Heart right ventricle (tissue), 16 donors: ENCODE measurements around the gene ADSS2. TPM values are rescaled to one million over a fixed set of nuclear protein-coding genes. Genes with fewer than 3 reads are reported as not detected.

Source experiments
- ATAC-seq, 8 donors: fragments of 200-7000 bp; cut with Tn5 transposase; one replicate each; pipeline ENCODE4 v1.9.1; 2020; ENCODE audit warnings: mild to moderate bottlenecking in 8 of 8, moderate library complexity in 8 of 8, moderate number of reproducible peaks in 1 of 8
- DNase-seq, 2 donors: peaks; one replicate each; pipeline ENCODE4 v3.0.0-alpha.2; 2020
- H3K27ac ChIP-seq, 10 donors: fragments of 200-600 bp; sonication (generic) in 2 of 10; one replicate each; pipeline versions ENCODE4 v1.5.0 to v1.8.0; 2020 to 2022; ENCODE audit warnings: mild to moderate bottlenecking in 3 of 10
- H3K27me3 ChIP-seq, 7 donors: fragments of 200-600 bp; one replicate each; pipeline ENCODE4 v1.8.0; 2021 to 2022; ENCODE audit warnings: mild to moderate bottlenecking in 2 of 7
- H3K36me3 ChIP-seq, 9 donors: fragments of 200-600 bp; sonication (generic) in 1 of 9; one replicate each; pipeline versions ENCODE4 v1.5.0 to v1.8.0; 2020 to 2022; ENCODE audit warnings: mild to moderate bottlenecking in 2 of 9
- H3K4me1 ChIP-seq, 9 donors: fragments of 200-600 bp; sonication (generic) in 1 of 9; one replicate each; pipeline versions ENCODE4 v1.5.0 to v1.8.0; 2020 to 2022; ENCODE audit warnings: mild to moderate bottlenecking in 4 of 9
- H3K4me3 ChIP-seq, 10 donors: fragments of 200-600 bp; sonication (generic) in 2 of 10; one replicate each; pipeline versions ENCODE4 v1.5.0 to v1.8.0; 2020 to 2022; ENCODE audit warnings: mild to moderate bottlenecking in 7 of 10, moderate library complexity in 2 of 10
- H3K9me3 ChIP-seq, 11 donors: fragments of 200-600 bp in 10 of 11; sonication (generic) in 2 of 11; one replicate each; pipeline versions ENCODE4 v1.5.0 to v1.8.0; 2013 to 2022; ENCODE audit warnings: mild to moderate bottlenecking in 2 of 11, control low read depth in 1 of 11, moderate library complexity in 1 of 11
- CTCF ChIP-seq, 9 donors: fragments of 200-600 bp; sonication (generic) in 2 of 9; IDR thresholded peaks; one replicate each; pipeline versions ENCODE4 v1.5.0 to v1.8.0; 2021 to 2022; ENCODE audit warnings: antibody characterized with exemption in 9 of 9, mild to moderate bottlenecking in 5 of 9, moderate library complexity in 1 of 9
- WGBS, 2 donors: extraction: QIAGEN DNeasy Blood & Tissue Kit; methylation state at CpG; one replicate each; pipeline ENCODE4 v1.1.7; 2013; ENCODE audit warnings: inconsistent platforms in 1 of 2; 5-methylcytosine and 5-hydroxymethylcytosine counted together
- intact Hi-C, 10 donors: fragments of 100-400 bp; cut with DNase I; formaldehyde crosslinking; loops; one replicate each; pipeline versions ENCODE4 v1.11.1 to v1.14.2; 2022
- polyA plus RNA-seq, 2 donors: library from polyadenylated mRNA; stranded (reverse); fragments of 200-250 nt; gene quantifications; one replicate each; pipeline ENCODE4 v1.2.3, GENCODE V29; 2013
- total RNA-seq, 10 donors: library from RNA; stranded (reverse); fragmentation: NEBNext Ultra II Directional in 3 of 10; extraction: Animal tissue kit (Norgen Biotek cat#: 25700) in 3 of 10; gene quantifications; one replicate each; pipeline versions ENCODE4 v1.2.1 to v1.2.4, GENCODE V29; 2021 to 2023
- donor health status: Arrhythmogenic right ventricular cardiomyopathy.
- donor health status: ischemic (EF 13 %, LVEDD 7.1; RV severe dilation, severe dysfunction).
- donor health status: healthy with polysubstance abuse.
- donor health status: DM: no; HTN: yes; CAD: no.
- donor health status: DM: no; HTN: no; CAD: no.
- donor health status: ischemic (EF 25% LVEDD 6.9; RV normal size, moderate dysfunction).
- donor health status: ischemic (EF 25% LVEDD 5.7; RV mildly dilated, moderate dysfunction).
- donor health status: healthy.
- donor health status: DM: yes; HTN: yes; CAD: no.
- donor health status: Ischemic cardiomyopathy.
- donor health status: ischemic (EF 35%, LVEDD 5.7; RV mildly dilated, moderate dysfunction).
- donor health status: nonischemic (EF 11% LVEDD 7.7; RV severe dilation, severe dysfunction).
- donor health status: DM: yes; HTN: yes; CAD: no.
- donor health status: PGD.
- donor health status: ischemic (EF 29% LVEDD 5.4; RV normal size, mild dysfunction).
- donor health status: nonischemic (EF 23%, LVEDD 6.1; RV moderate dilation, normal function).

The ADSS2 gene
- total and polyA plus RNA-seq, 12 donors, result 4.5 to 16.2 (median 7.4) TPM

DNA sequence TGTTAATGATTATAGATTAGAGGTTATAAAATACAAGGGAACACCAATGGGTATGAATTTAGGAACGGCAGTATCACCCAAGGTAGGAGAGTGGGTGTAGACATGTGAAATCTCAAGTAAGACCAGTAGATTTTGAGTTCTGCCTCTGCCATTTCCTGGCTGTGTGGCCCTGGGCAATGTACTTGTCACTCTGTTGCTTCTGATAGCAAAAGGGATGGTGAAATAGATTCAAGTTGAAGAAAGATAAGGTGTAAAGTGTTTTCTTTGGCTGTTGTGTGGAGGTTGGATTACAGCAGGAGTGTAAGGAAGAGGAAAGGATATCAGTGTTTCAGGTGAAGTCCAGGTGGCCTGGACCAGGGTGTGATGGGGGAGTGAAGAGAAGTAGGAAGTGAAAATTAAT lies 64.3 kb downstream of the ADSS2 start:
- Histone ChIP-seq H3K27ac (no peak overlapping the region), H3K4me1 (no peaks in the 10 kb centered on the region), H3K4me3 (no peak overlapping the region), H3K9me3 (no peaks in the 10 kb centered on the region), H3K36me3 (no peaks in the 10 kb centered on the region), H3K27me3 (no peaks in the 10 kb centered on the region)
- no peak for ATAC-seq
- DNase-seq, result no peak
- WGBS, 2 donors, result 64 to 72% methylated on average over 1 of the region's 1 CpG
- TF ChIP-seq CTCF (IDR thresholded peaks at IDR 0.05), result no peak
- intact Hi-C loops, result no loop called here

GRCh38 chr1:244386595-244386994 lies 65.1 kb downstream of the ADSS2 start:
- no peak overlapping the region for H3K4me3 ChIP-seq
- DNase-seq, result no peak
- no peaks in the 10 kb centered on the region for H3K9me3 ChIP-seq
- ATAC-seq, result no peak
- intact Hi-C loops, result no loop called here
- no peaks in the 10 kb centered on the region for H3K27me3 ChIP-seq
- 95 to 96% methylated on average over 1 of the region's 1 CpG for WGBS, 2 donors
- H3K36me3 ChIP-seq, result no peaks in the 10 kb centered on the region
- no peaks in the 10 kb centered on the region for H3K4me1 ChIP-seq
- no peak overlapping the region for H3K27ac ChIP-seq
- TF ChIP-seq CTCF (IDR thresholded peaks at IDR 0.05), result no peak

DNA sequence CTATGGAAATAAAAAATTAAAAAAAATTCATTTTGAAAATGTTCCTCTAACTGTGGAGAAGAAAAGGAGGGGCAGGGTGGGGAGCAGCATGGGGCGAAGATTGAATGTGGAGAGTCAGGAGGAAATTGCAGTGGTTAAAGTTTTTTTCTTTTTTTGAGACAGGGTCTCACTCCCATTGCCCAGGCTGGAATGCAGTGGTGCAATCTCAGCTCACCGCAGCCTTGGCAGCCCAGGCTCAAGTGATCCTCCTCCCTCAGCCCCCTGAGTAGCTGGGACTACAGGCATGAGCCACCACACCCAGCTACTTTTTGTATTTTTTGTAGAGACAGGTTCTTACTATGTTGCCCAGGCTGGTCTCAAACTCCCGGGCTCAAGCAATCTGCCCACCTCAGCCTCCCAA lies 67.6 kb downstream of the ADSS2 start:
- no peaks in the 10 kb centered on the region for H3K36me3 ChIP-seq
- H3K4me3 ChIP-seq, result no peak overlapping the region
- no peak overlapping the region for H3K27ac ChIP-seq
- ATAC-seq (no peak), DNase-seq (no peak)
- no peak for TF ChIP-seq CTCF (IDR thresholded peaks at IDR 0.05)
- H3K27me3 ChIP-seq, result no peaks in the 10 kb centered on the region
- intact Hi-C loops, result no loop called here
- WGBS, 2 donors, result 89 to 92% methylated on average over 3 of the region's 3 CpGs
- no peaks in the 10 kb centered on the region for H3K4me1 ChIP-seq
- H3K9me3 ChIP-seq, result no peaks in the 10 kb centered on the region

- no peaks in the 10 kb centered on the region for H3K36me3 ChIP-seq
- TF ChIP-seq CTCF (IDR thresholded peaks at IDR 0.05), result no peak
- no peaks in the 10 kb centered on the region for H3K27me3 ChIP-seq
- DNase-seq, result no peak
- WGBS, 2 donors, result 83 to 89% methylated on average over 4 of the region's 4 CpGs
- H3K9me3 ChIP-seq, result no peaks in the 10 kb centered on the region
- no peak overlapping the region for H3K4me3 ChIP-seq
- ATAC-seq, result no peak
- intact Hi-C loops, result no loop called here
- H3K27ac ChIP-seq, result no peak overlapping the region
- no peaks in the 10 kb centered on the region for H3K4me1 ChIP-seq
Measured at GRCh38 chr1:244383278-244383884, 68.3 kb downstream of the ADSS2 start.
